ENCODE data around the gene TMC1.
"Not testable (repeated sequence)": the region's sequence is repeated elsewhere in the genome, so short reads cannot be mapped to it uniquely, and the experiment has no call there.

Gene TMC1

GRCh38 chr9:72790989-72791388 lies 269.6 kb downstream of the TMC1 start:
- Histone ChIP-seq H3K9ac (ENCODE audit: low read length in 5 of 5) (no peak overlapping the region), H3K9me3 (ENCODE audit: control insufficient read depth in 5 of 5, low read length in 5 of 5) (peaks cover 0 to under 1% (median 0%) of the 10 kb centered on the region in 5 donors), H3K27ac (ENCODE audit: low read depth, low read length) (no peak overlapping the region), H3K4me1 (ENCODE audit: control insufficient read depth in 5 of 5, insufficient read depth in 5 of 5, low read length in 5 of 5) (peaks cover 0 to 3% (median 0%) of the 10 kb centered on the region in 5 donors), H3K36me3 (ENCODE audit: control insufficient read depth in 5 of 5, insufficient read depth in 5 of 5, low read length in 5 of 5) (no peaks in the 10 kb centered on the region), H3K4me3 (ENCODE audit: low read depth in 1 of 5, low read length in 5 of 5) (no peak overlapping the region), H3K27me3 (ENCODE audit: control insufficient read depth in 5 of 5, insufficient read depth in 4 of 5, low read length in 5 of 5) (no peaks in the 10 kb centered on the region)

- Histone ChIP-seq H3K36me3 (ENCODE audit: control insufficient read depth in 5 of 5, insufficient read depth in 5 of 5, low read length in 5 of 5) (no peaks in the 10 kb centered on the region), H3K9me3 (ENCODE audit: control insufficient read depth in 5 of 5, low read length in 5 of 5) (peaks cover 0 to 4% (median 0%) of the 10 kb centered on the region in 5 donors), H3K4me1 (ENCODE audit: control insufficient read depth in 5 of 5, insufficient read depth in 5 of 5, low read length in 5 of 5) (peaks cover 0 to 3% (median 0%) of the 10 kb centered on the region in 5 donors), H3K4me3 (ENCODE audit: low read depth in 1 of 5, low read length in 5 of 5) (no peak overlapping the region), H3K27me3 (ENCODE audit: control insufficient read depth in 5 of 5, insufficient read depth in 4 of 5, low read length in 5 of 5) (no peaks in the 10 kb centered on the region), H3K9ac (ENCODE audit: low read length in 5 of 5) (no peak overlapping the region), H3K27ac (ENCODE audit: low read depth, low read length) (no peak overlapping the region)
Observed at GRCh38 chr9:72791436-72791835, 270.0 kb downstream of the TMC1 start.

GRCh38 chr9:72794946-72795345 lies 273.5 kb downstream of the TMC1 start:
- Histone ChIP-seq H3K9me3 (ENCODE audit: control insufficient read depth in 5 of 5, low read length in 5 of 5) (peaks cover 0 to 4% (median 0%) of the 10 kb centered on the region in 5 donors), H3K36me3 (ENCODE audit: control insufficient read depth in 5 of 5, insufficient read depth in 5 of 5, low read length in 5 of 5) (no peaks in the 10 kb centered on the region), H3K27me3 (ENCODE audit: control insufficient read depth in 5 of 5, insufficient read depth in 4 of 5, low read length in 5 of 5) (no peaks in the 10 kb centered on the region)

GRCh38 chr9:72800328-72800994 lies 279.1 kb downstream of the TMC1 start:
- H3K4me3 ChIP-seq (ENCODE audit: low read depth in 1 of 5, low read length in 5 of 5): no peak overlapping the region
- H3K27ac ChIP-seq (ENCODE audit: low read depth, low read length): no peak overlapping the region
- H3K4me1 ChIP-seq (ENCODE audit: control insufficient read depth in 5 of 5, insufficient read depth in 5 of 5, low read length in 5 of 5): no peaks in the 10 kb centered on the region
- peaks cover 0 to 6% (median 0%) of the 10 kb centered on the region in 5 donors for H3K9me3 ChIP-seq (ENCODE audit: control insufficient read depth in 5 of 5, low read length in 5 of 5)
- no peaks in the 10 kb centered on the region for H3K27me3 ChIP-seq (ENCODE audit: control insufficient read depth in 5 of 5, insufficient read depth in 4 of 5, low read length in 5 of 5)
- no peak overlapping the region for H3K9ac ChIP-seq (ENCODE audit: low read length in 5 of 5)
- no peaks in the 10 kb centered on the region for H3K36me3 ChIP-seq (ENCODE audit: control insufficient read depth in 5 of 5, insufficient read depth in 5 of 5, low read length in 5 of 5)

More at GRCh38 chr9:72794946-72795345, 273.5 kb downstream of the TMC1 start:
- no peaks in the 10 kb centered on the region for H3K4me1 ChIP-seq (ENCODE audit: control insufficient read depth in 5 of 5, insufficient read depth in 5 of 5, low read length in 5 of 5)
- no peak overlapping the region for H3K9ac ChIP-seq (ENCODE audit: low read length in 5 of 5)
- H3K4me3 ChIP-seq (ENCODE audit: low read depth in 1 of 5, low read length in 5 of 5): no peak overlapping the region
- H3K27ac ChIP-seq (ENCODE audit: low read depth, low read length): no peak overlapping the region

- Histone ChIP-seq H3K27ac (ENCODE audit: low read depth, low read length) (no peak overlapping the region), H3K4me3 (ENCODE audit: low read depth in 1 of 5, low read length in 5 of 5) (no peak overlapping the region), H3K9me3 (ENCODE audit: control insufficient read depth in 5 of 5, low read length in 5 of 5) (peaks cover 0 to 2% (median 0%) of the 10 kb centered on the region in 5 donors), H3K27me3 (ENCODE audit: control insufficient read depth in 5 of 5, insufficient read depth in 4 of 5, low read length in 5 of 5) (no peaks in the 10 kb centered on the region), H3K36me3 (ENCODE audit: control insufficient read depth in 5 of 5, insufficient read depth in 5 of 5, low read length in 5 of 5) (no peaks in the 10 kb centered on the region), H3K9ac (ENCODE audit: low read length in 5 of 5) (no peak overlapping the region), H3K4me1 (ENCODE audit: control insufficient read depth in 5 of 5, insufficient read depth in 5 of 5, low read length in 5 of 5) (peaks cover 0 to 10% (median 0%) of the 10 kb centered on the region in 5 donors)
Observed at GRCh38 chr9:72805238-72805637, 283.8 kb downstream of the TMC1 start.

- not testable (repeated sequence) for H3K27me3 ChIP-seq (ENCODE audit: control insufficient read depth in 5 of 5, insufficient read depth in 4 of 5, low read length in 5 of 5); H3K36me3 ChIP-seq (ENCODE audit: control insufficient read depth in 5 of 5, insufficient read depth in 5 of 5, low read length in 5 of 5); H3K9ac ChIP-seq (ENCODE audit: low read length in 5 of 5)
Observed at GRCh38 chr9:72806313-72806809, 285.0 kb downstream of the TMC1 start.

GRCh38 chr9:72807765-72808445 lies 286.5 kb downstream of the TMC1 start:
- Histone ChIP-seq H3K36me3 (ENCODE audit: control insufficient read depth in 5 of 5, insufficient read depth in 5 of 5, low read length in 5 of 5) (no peaks in the 10 kb centered on the region), H3K4me1 (ENCODE audit: control insufficient read depth in 5 of 5, insufficient read depth in 5 of 5, low read length in 5 of 5) (peaks cover 3 to 18% (median 8%) of the 10 kb centered on the region in 5 donors), H3K9me3 (ENCODE audit: control insufficient read depth in 5 of 5, low read length in 5 of 5) (no peaks in the 10 kb centered on the region), H3K27me3 (ENCODE audit: control insufficient read depth in 5 of 5, insufficient read depth in 4 of 5, low read length in 5 of 5) (no peaks in the 10 kb centered on the region), H3K9ac (ENCODE audit: low read length in 5 of 5) (no peak overlapping the region), H3K4me3 (ENCODE audit: low read depth in 1 of 5, low read length in 5 of 5) (no peak overlapping the region), H3K27ac (ENCODE audit: low read depth, low read length) (no peak overlapping the region)

More at GRCh38 chr9:72806313-72806809, 285.0 kb downstream of the TMC1 start:
- H3K4me1 ChIP-seq (ENCODE audit: control insufficient read depth in 5 of 5, insufficient read depth in 5 of 5, low read length in 5 of 5); H3K27ac ChIP-seq (ENCODE audit: low read depth, low read length); H3K9me3 ChIP-seq (ENCODE audit: control insufficient read depth in 5 of 5, low read length in 5 of 5); H3K4me3 ChIP-seq (ENCODE audit: low read depth in 1 of 5, low read length in 5 of 5): not testable (repeated sequence)

GRCh38 chr9:72808446-72808768 lies 287.0 kb downstream of the TMC1 start:
- no peak overlapping the region for H3K27ac ChIP-seq (ENCODE audit: low read depth, low read length)
- no peaks in the 10 kb centered on the region for H3K9me3 ChIP-seq (ENCODE audit: control insufficient read depth in 5 of 5, low read length in 5 of 5)
- H3K27me3 ChIP-seq (ENCODE audit: control insufficient read depth in 5 of 5, insufficient read depth in 4 of 5, low read length in 5 of 5): no peaks in the 10 kb centered on the region
- H3K9ac ChIP-seq (ENCODE audit: low read length in 5 of 5): no peak overlapping the region
- H3K36me3 ChIP-seq (ENCODE audit: control insufficient read depth in 5 of 5, insufficient read depth in 5 of 5, low read length in 5 of 5): no peaks in the 10 kb centered on the region
- H3K4me1 ChIP-seq (ENCODE audit: control insufficient read depth in 5 of 5, insufficient read depth in 5 of 5, low read length in 5 of 5): peaks cover 3 to 19% (median 8%) of the 10 kb centered on the region in 5 donors
- no peak overlapping the region for H3K4me3 ChIP-seq (ENCODE audit: low read depth in 1 of 5, low read length in 5 of 5)

- Histone ChIP-seq H3K4me3 (ENCODE audit: low read depth in 1 of 5, low read length in 5 of 5) (no peak overlapping the region), H3K36me3 (ENCODE audit: control insufficient read depth in 5 of 5, insufficient read depth in 5 of 5, low read length in 5 of 5) (no peaks in the 10 kb centered on the region), H3K9ac (ENCODE audit: low read length in 5 of 5) (no peak overlapping the region), H3K27ac (ENCODE audit: low read depth, low read length) (no peak overlapping the region), H3K9me3 (ENCODE audit: control insufficient read depth in 5 of 5, low read length in 5 of 5) (no peaks in the 10 kb centered on the region), H3K27me3 (ENCODE audit: control insufficient read depth in 5 of 5, insufficient read depth in 4 of 5, low read length in 5 of 5) (no peaks in the 10 kb centered on the region), H3K4me1 (ENCODE audit: control insufficient read depth in 5 of 5, insufficient read depth in 5 of 5, low read length in 5 of 5) (peaks cover 3 to 29% (median 13%) of the 10 kb centered on the region in 5 donors)
Observed at GRCh38 chr9:72809586-72809985, 288.2 kb downstream of the TMC1 start.

- Histone ChIP-seq H3K9ac (ENCODE audit: low read length in 5 of 5) (no peak overlapping the region), H3K27ac (ENCODE audit: low read depth, low read length) (no peak overlapping the region), H3K4me3 (ENCODE audit: low read depth in 1 of 5, low read length in 5 of 5) (no peak overlapping the region), H3K36me3 (ENCODE audit: control insufficient read depth in 5 of 5, insufficient read depth in 5 of 5, low read length in 5 of 5) (no peaks in the 10 kb centered on the region), H3K4me1 (ENCODE audit: control insufficient read depth in 5 of 5, insufficient read depth in 5 of 5, low read length in 5 of 5) (peaks cover 3 to 29% (median 13%) of the 10 kb centered on the region in 5 donors), H3K9me3 (ENCODE audit: control insufficient read depth in 5 of 5, low read length in 5 of 5) (no peaks in the 10 kb centered on the region), H3K27me3 (ENCODE audit: control insufficient read depth in 5 of 5, insufficient read depth in 4 of 5, low read length in 5 of 5) (no peaks in the 10 kb centered on the region)
Observed at GRCh38 chr9:72812559-72813111, 291.2 kb downstream of the TMC1 start.

Measured in subcutaneous abdominal adipose tissue (tissue), 5 donors.